Fibroblast of villous mesenchyme (primary cell): ENCODE measurements around the gene SERPINB3. TPM values are rescaled to one million over a fixed set of nuclear protein-coding genes. Genes with fewer than 3 reads are reported as not detected.
"Not testable (repeated sequence)": the region's sequence is repeated elsewhere in the genome, so short reads cannot be mapped to it uniquely, and the experiment has no call there.

ENCODE experiments used
- DNase-seq: peaks from one replicate; pipeline ENCODE4 v3.0.0-alpha.2; 2010; ENCODE audit warnings: low read depth
- H3K4me3 ChIP-seq: 2 replicates; pipeline ENCODE4 v1.5.1; 2011; ENCODE audit warnings: low read depth, mild to moderate bottlenecking, low read length
- CTCF ChIP-seq: IDR thresholded peaks from 2 replicates; pipeline ENCODE4 v1.5.1; 2012; ENCODE audit warnings: low read depth, mild to moderate bottlenecking, low read length; ENCODE audit not compliant: insufficient read depth
- total RNA-seq: library from RNA; depleted of rRNA; stranded (reverse); fragments of >200 nt; gene quantifications from 2 replicates; pipeline ENCODE4 v1.2.3, GENCODE V29; 2012

Gene SERPINB3
- total RNA-seq, result not detected in 2 replicates

GRCh38 chr18:63661750-63662149 lies at the start of gene SERPINB3:
Gene SERPINB3 (minus strand): TSS chr18:63661893. CDS start chr18:63661216, 677 bp downstream.
- not testable (repeated sequence) for H3K4me3 ChIP-seq, DNase-seq

- no peak overlapping the region for H3K4me3 ChIP-seq
- DNase-seq, result peak; percentile 23
- no peak for TF ChIP-seq CTCF
Measured at GRCh38 chr18:63708650-63709049, 47.0 kb upstream of the SERPINB3 start.

GRCh38 chr18:63707816-63708215 lies 46.1 kb upstream of the SERPINB3 start:
- no peak for TF ChIP-seq CTCF
- DNase-seq, result no peak

GRCh38 chr18:63705401-63705800 lies 43.7 kb upstream of the SERPINB3 start:
- TF ChIP-seq CTCF, result no peak
- no peak overlapping the region for H3K4me3 ChIP-seq
- peak; percentile 49 for DNase-seq

More at GRCh38 chr18:63707816-63708215, 46.1 kb upstream of the SERPINB3 start:
- H3K4me3 ChIP-seq, result no peak overlapping the region

- no peak for TF ChIP-seq CTCF
- DNase-seq, result no peak
Measured at GRCh38 chr18:63702660-63703059, 41.0 kb upstream of the SERPINB3 start, which contains the start of gene SERPINB11. Gene SERPINB11 (plus strand): TSS chr18:63702960. CDS start chr18:63710194, 7,234 bp downstream.

GRCh38 chr18:63701952-63702351 lies 40.3 kb upstream of the SERPINB3 start:
- no peak for TF ChIP-seq CTCF
- H3K4me3 ChIP-seq, result no peak overlapping the region
- DNase-seq, result no peak

More at GRCh38 chr18:63702660-63703059, 41.0 kb upstream of the SERPINB3 start, which contains the start of gene SERPINB11:
- no peak within 1 kb of the TSS for H3K4me3 ChIP-seq

GRCh38 chr18:63700501-63700900 lies 38.8 kb upstream of the SERPINB3 start:
- no peak for TF ChIP-seq CTCF
- H3K4me3 ChIP-seq, result no peak overlapping the region
- DNase-seq, result no peak
